Mesenteric fat pad (tissue), 1 donor: ENCODE results near the gene CPSF7. TPM values are rescaled to one million over a fixed set of nuclear protein-coding genes. Genes with fewer than 3 reads are reported as not detected.
"Not testable (repeated sequence)": the region's sequence is repeated elsewhere in the genome, so short reads cannot be mapped to it uniquely, and the experiment has no call there.

ENCODE experiments used
- DNase-seq: peaks from one replicate; pipeline ENCODE4 v3.0.0-alpha.2; 2020; ENCODE audit warnings: low spot score
- total RNA-seq: library from RNA; stranded (reverse); fragmentation: NEBNext Ultra II Directional; extraction: Animal tissue kit (Norgen Biotek cat#: 25700); gene quantifications from one replicate; pipeline ENCODE4 v1.2.1, GENCODE V29; 2021
- donor health status: DM: yes; HTN: yes; CAD: no.

Gene CPSF7
- total RNA-seq, 1 donor from 2014 or later, result 73.0 TPM

DNA sequence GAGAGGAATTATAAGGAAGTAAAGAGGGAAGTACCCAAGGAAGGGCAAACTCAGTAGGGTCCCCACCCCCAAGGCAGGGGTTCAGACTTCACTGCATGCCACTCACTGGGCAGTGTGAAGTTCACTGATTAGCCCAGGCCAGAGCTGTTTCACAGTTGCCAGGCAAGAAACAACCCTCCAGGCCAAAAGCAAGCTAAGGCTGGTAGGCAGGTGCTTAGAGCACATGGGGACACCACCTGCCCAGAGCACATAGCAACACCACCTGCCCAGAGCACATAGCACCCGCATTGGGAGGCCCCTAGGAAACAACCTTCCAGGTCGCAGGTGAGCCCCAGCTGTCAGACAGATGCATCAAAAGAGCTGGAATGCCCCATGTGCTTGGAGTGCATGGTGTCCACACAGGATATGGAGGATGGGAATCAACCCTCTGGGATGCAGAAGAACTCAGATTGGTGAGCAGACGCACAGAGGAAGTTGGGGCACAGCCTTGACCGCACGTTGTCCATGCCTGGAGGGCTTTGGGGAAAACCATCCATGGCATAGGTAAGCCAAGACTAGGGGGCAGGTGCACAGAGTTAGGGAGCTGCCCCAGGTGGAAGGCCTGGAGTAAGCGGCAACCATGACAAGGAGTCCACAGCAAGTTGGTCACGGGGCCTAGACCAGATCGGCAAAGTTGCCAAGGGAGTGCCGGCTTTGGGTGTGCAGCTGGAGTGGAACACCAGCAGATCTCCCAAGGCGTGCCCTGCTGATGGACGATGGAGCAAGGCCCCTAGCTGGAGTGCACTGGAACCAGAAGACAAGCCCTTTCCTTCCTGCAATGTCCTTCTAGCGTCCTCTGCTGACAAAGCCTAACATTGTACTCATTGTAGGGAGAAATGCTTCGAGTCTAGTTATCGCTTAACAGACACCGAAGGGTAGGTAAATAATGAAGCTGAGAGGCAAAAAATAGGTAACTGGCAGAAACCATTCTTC lies 45.2 kb downstream of the CPSF7 start:
- no peak for DNase-seq

DNA sequence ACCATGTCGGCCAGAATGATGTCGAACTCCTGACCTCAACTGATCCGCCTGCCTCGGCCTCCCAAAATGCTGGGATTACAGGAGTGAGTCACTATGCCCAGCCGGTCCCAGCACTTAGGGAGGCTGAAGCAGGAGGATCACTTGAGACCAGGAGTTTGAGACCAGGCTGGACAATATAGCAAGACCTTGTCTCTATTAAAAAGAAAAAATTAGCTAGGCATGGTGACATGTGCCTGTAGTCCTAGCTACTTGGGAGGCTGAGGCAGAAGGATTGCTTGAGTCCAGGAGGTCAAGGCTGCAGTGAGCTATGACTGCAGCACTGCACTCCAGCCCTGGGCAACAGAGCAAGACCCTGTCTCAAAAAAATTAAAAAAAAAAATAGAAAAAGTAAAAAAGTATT lies 45.9 kb downstream of the CPSF7 start:
- DNase-seq, result not testable (repeated sequence)

DNA sequence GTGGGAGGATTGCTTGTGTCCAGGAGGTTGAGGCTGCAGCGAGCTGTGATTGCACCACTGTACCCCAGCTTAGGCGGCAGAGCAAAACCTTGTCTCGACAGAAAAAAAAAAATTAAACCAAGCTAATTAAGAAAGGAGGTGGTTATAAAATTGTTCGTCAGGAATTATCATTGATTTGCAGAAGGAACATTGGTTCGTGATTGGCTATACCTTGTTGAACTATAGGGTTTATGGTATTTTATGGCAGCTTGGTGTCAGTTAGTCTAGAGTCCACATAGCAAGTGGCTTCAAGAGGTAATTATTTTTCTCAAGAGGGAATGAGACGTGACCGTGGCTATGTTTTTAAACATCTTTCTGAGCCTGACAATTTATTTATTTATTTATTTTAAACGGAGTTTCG lies 48.9 kb downstream of the CPSF7 start:
- no peak for DNase-seq

DNA sequence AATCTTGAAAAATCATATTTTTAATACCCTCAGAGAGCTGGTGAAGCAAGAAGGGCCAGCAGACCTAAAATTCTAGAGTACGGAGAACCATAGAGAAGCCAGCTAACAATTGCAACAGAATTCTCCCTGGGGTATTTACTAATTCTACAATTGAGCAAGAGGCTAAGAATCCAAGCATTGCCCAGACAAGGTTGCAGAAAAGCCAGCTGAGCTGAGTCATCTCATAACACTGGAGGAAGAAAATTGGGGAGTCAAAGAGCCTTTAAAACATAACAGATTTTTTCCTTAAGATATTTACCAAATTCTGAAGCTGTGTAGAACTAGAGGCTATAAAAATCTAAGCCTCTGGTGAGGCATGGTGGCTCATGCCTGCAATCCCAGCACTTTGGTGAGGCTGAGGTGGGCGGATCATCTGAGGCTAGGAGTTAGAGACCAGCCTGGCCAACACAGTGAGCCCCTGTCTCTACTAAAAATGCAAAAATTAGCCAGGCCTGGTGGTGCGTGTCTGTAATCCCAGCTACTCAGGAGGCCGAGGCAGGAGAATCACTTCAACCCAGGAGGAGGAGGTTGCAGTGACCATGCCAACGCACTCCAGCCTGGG lies 51.0 kb downstream of the CPSF7 start:
- no peak for DNase-seq

- no peak for DNase-seq
Observed at GRCh38 chr11:61377461-61378160, 52.2 kb downstream of the CPSF7 start.

- no peak for DNase-seq
Observed at GRCh38 chr11:61375761-61376108, 54.0 kb downstream of the CPSF7 start.

GRCh38 chr11:61372659-61373420 lies 56.9 kb downstream of the CPSF7 start:
- no peak for DNase-seq

DNA sequence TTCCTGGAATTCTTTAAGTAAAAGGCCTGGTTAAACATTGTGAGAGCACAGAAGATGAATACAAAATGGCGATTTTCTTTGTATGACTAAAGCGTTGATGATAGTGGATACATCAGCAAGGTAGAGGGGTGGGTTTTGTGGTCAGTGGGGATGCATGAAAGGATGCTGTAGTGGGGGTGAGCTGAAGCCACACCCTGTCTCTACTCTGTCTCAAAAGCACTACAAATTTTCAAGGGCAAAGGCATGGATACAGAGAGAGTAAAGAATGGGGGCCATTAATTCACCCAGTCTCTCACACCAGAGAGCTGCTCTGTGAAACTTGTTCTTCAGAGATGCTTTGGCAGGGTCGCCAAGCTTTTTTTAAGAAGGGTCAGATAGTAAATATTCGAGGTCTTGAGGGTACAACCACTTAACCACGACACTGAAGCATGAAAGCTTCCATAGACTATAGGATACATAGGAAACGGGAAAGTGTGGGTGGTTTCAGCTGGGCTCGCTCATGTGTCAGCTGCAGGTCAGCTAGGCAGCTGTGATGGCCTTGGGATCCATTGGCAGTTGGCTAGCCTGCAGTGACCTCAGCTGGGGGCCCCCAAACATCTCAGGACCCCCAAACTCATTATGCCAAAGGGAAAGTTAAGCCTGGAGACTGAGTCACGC lies 59.3 kb downstream of the CPSF7 start:
- no peak for DNase-seq

- no peak for DNase-seq
Observed at GRCh38 chr11:61369372-61370348, 60.1 kb downstream of the CPSF7 start.

DNA sequence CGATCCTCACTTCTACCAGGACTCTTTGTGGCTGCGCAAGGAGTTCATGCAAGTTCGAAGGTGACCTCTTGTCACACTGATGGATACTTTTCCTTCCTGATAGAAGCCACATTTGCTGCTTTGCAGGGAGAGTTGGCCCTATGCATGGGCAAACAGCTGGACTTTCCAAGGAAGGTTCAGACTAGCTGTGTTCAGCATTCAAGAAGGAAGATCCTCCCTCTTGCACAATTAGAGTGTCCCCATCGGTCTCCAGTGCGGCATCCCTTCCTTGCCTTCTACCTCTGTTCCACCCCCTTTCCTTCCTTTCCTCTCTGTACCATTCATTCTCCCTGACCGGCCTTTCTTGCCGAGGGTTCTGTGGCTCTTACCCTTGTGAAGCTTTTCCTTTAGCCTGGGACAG lies 61.1 kb downstream of the CPSF7 start:
- no peak for DNase-seq

GRCh38 chr11:61367406-61367805 lies 62.4 kb downstream of the CPSF7 start:
- no peak for DNase-seq

GRCh38 chr11:61364012-61364675 lies 65.6 kb downstream of the CPSF7 start:
- DNase-seq, result no peak

- DNase-seq, result no peak
Observed at GRCh38 chr11:61362542-61362875, 67.3 kb downstream of the CPSF7 start.

DNA sequence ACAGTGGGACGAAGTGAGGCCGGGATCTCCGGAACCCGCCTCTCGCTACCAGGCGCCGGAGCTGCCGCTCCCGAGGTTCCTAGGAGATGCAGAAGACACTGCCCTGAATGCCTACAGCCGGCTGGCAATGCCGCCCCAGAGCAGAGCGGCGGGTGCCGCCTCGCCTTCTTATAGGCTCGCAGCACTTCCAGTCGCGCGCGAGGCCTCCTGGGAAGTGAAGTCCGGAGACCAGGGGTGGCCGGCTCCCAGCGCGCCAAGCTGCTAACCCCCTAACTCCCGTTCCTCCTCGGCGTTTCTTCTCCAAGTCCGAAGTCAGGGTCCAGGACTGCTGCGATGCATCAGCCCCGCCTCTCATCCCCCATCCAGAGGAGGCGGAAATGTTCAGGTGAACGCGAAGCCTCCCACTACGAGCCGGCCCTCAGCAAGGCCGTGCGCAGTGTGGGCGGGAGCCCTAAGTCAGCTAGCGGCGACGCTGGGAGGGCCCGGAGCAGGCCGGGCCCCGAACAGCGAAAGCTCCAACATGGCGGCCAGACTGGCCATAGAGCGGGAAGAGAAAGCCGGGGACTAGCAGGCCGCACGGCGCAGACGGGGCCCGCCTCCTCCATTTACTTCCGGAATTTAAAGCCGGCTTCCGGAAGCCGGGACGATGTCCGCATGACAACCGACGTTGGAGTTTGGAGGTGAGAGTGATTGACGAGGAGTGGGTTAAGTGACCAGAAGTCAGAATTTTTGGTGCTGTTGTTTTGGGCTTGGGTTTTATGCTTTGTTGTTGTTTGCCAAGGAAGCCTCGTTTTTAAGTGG lies 67.8 kb downstream of the CPSF7 start, which contains the start of the genes CYB561A3 and TMEM138:
Gene CYB561A3, minus strand, starts transcription at position 142 of the 801 bp plus-strand sequence. CDS start 5,169 bp downstream, outside the sequence.
Gene TMEM138, plus strand, starts transcription at position 634 of the 801 bp plus-strand sequence. CDS start 2,017 bp downstream, outside the sequence.
- DNase-seq, result peak; percentile 97

GRCh38 chr11:61361237-61361740 lies 68.5 kb downstream of the CPSF7 start:
- DNase-seq, result no peak

- DNase-seq, result no peak
Observed at GRCh38 chr11:61359516-61359915, 70.3 kb downstream of the CPSF7 start.

- no peak for DNase-seq
Observed at GRCh38 chr11:61358566-61358965, 71.2 kb downstream of the CPSF7 start.

DNA sequence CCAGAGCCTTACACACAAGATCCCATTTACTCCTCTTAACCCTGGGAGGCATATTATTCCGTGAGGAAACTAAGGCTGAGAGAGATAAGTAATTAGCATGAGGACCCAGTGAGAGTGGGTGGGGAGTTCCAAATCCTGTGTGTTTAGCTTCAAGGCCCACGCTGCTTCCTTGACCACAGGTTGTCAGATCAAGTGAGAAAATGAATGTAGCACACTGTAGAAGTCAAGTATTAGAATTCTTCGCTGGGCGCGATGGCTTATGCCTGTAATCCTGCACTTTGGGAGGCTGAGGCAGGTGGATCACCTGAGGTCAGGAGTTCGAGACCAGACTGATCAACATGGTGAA lies 71.9 kb downstream of the CPSF7 start:
- no peak for DNase-seq
